Gastroesophageal sphincter (tissue), 3 donors: Measurements from ENCODE around the gene AHCTF1.

Experiments
- CTCF ChIP-seq, 4 experiments: fragments of 200-600 bp in 2 of 4; fragments of 450-650 bp in 2 of 4; sonication (generic) in 1 of 4; IDR thresholded peaks; one replicate each; pipeline ENCODE4 v1.5.1; 2017 to 2019; ENCODE audit warnings: antibody characterized with exemption in 4 of 4, mild to moderate bottlenecking in 2 of 4, moderate library complexity in 2 of 4
- EP300 ChIP-seq: sonication (generic); formaldehyde crosslinking; IDR thresholded peaks from one replicate; pipeline ENCODE4 v1.6.1; 2017; ENCODE audit warnings: antibody characterized with exemption, mild to moderate bottlenecking
- POLR2A ChIP-seq, 2 donors: fragments of 450-650 bp; IDR thresholded peaks; one replicate each; pipeline ENCODE4 v1.6.1; 2017; ENCODE audit warnings: antibody characterized with exemption in 2 of 2, mild to moderate bottlenecking in 2 of 2, moderate library complexity in 1 of 2
- POLR2AphosphoS5 ChIP-seq: sonication (generic); formaldehyde crosslinking; IDR thresholded peaks from one replicate; pipeline ENCODE4 v1.6.1; 2017; ENCODE audit warnings: antibody characterized with exemption

GRCh38 chr1:246836209-246836966 is 95.4 kb downstream of the AHCTF1 start:
- TF ChIP-seq POLR2AphosphoS5 (no peak), CTCF (IDR thresholded peaks at IDR 0.05) (no peak), POLR2A (IDR thresholded peaks at IDR 0.05) (no peak), EP300 (no peak)
